AG04449 (cell line): ENCODE data around the gene SDK1.
"Not testable (repeated sequence)": the region's sequence is repeated elsewhere in the genome, so short reads cannot be mapped to it uniquely, and the experiment has no call there.

Experiments
- CTCF ChIA-PET: fragments of 350-600 bp; formaldehyde crosslinking; extraction: SDS; loops from one replicate; lab custom pipeline; 2021; ENCODE audit warnings: antibody characterized with exemption; lab: Yijun Ruan, JAX
- POLR2A ChIA-PET: fragments of 400-600, 350-600 bp; formaldehyde crosslinking; extraction: SDS; loops from one replicate; lab custom pipeline; 2020; ENCODE audit warnings: antibody characterized with exemption, inconsistent platforms; lab: Yijun Ruan, JAX
- DNase-seq: peaks from one replicate; pipeline ENCODE4 v3.0.0-alpha.2; 2010; ENCODE audit warnings: low read depth, low spot score
- H3K4me3 ChIP-seq: 2 replicates; pipeline ENCODE4 v1.5.1; 2011; ENCODE audit warnings: low read depth, mild to moderate bottlenecking, control low read depth, low read length
- TF ChIP-seq, protein P1 (sequence below): IDR thresholded peaks from one replicate; pipeline ENCODE4 v1.5.1; 2011; ENCODE audit warnings: mild to moderate bottlenecking, moderate library complexity, low read length, control low read depth, inconsistent platforms; ENCODE audit not compliant: insufficient read depth; ENCODE audit errors: missing control alignments

The SDK1 gene

GRCh38 chr7:3937605-3938004, 636.6 kb downstream of the SDK1 start:
- no peak for DNase-seq
- CTCF ChIA-PET = no interaction called here
- TF ChIP-seq, protein P1, sequence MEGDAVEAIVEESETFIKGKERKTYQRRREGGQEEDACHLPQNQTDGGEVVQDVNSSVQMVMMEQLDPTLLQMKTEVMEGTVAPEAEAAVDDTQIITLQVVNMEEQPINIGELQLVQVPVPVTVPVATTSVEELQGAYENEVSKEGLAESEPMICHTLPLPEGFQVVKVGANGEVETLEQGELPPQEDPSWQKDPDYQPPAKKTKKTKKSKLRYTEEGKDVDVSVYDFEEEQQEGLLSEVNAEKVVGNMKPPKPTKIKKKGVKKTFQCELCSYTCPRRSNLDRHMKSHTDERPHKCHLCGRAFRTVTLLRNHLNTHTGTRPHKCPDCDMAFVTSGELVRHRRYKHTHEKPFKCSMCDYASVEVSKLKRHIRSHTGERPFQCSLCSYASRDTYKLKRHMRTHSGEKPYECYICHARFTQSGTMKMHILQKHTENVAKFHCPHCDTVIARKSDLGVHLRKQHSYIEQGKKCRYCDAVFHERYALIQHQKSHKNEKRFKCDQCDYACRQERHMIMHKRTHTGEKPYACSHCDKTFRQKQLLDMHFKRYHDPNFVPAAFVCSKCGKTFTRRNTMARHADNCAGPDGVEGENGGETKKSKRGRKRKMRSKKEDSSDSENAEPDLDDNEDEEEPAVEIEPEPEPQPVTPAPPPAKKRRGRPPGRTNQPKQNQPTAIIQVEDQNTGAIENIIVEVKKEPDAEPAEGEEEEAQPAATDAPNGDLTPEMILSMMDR = no peak
- no peak overlapping the region for H3K4me3 ChIP-seq
- POLR2A ChIA-PET = no interaction called here

GRCh38 chr7:3941706-3942105, 640.7 kb downstream of the SDK1 start:
- DNase-seq, CTCF ChIA-PET, H3K4me3 ChIP-seq, POLR2A ChIA-PET: not testable (repeated sequence)

GRCh38 chr7:3942276-3942675, 641.2 kb downstream of the SDK1 start:
- H3K4me3 ChIP-seq = no peak overlapping the region
- ChIA-PET CTCF (no interaction called here), POLR2A (no interaction called here)
- DNase-seq = no peak
- TF ChIP-seq, protein P1 = no peak

GRCh38 chr7:3942816-3943745, 642.0 kb downstream of the SDK1 start:
- ChIA-PET POLR2A (no interaction called here), CTCF (no interaction called here)
- TF ChIP-seq, protein P1 = no peak
- DNase-seq = no peak
- H3K4me3 ChIP-seq = no peak overlapping the region

DNA sequence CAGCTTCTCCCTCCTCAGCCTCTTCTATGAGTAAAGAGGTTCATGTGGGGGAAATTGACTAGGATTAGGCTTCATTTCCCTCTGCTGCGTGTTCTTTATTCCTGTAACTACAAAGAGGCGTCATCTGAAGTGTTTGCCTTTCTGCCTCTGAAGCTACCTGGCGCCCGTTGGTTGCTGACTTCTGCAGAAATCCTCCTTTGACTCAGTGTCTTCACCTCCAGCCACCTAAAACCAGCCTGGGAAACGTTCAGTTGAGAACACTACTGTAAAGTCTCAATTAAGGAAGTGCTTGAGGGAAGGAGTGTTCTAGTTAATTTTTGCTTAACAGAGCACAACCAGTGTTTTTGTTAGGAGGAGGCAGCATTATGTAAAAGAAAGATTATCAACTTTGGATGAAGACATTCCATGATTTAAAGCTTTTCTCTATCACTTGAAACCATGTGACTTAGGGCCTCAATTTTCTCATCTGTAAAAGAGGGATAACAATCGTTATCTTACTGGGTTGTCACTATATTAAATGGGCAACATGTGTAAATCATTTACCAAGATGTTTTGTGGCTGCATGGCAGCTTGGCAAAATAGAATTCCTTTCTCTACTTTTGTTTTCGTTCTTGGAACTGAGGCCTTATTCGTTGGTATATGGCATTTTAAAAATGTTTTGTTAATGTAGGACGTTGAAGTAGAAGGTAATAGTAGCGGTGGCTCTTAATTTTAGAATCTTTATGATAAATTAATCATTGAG, 642.9 kb downstream of the SDK1 start:
- H3K4me3 ChIP-seq = no peak overlapping the region
- CTCF ChIA-PET = no interaction called here
- TF ChIP-seq, protein P1 = no peak
- no peak for DNase-seq
- POLR2A ChIA-PET = no interaction called here

GRCh38 chr7:3949242-3949640, 648.2 kb downstream of the SDK1 start:
- CTCF ChIA-PET = no interaction called here
- H3K4me3 ChIP-seq = no peak overlapping the region
- TF ChIP-seq, protein P1 = no peak
- no peak for DNase-seq
- POLR2A ChIA-PET = no interaction called here
